ENCODE results near the gene IGFN1.
A peak's percentile ranks its signal among the peaks of the same experiment; 100 is the strongest.

IGFN1 gene

GRCh38 chr1:201250326-201251011 is 59.8 kb downstream of the IGFN1 start:
- H3K9me3 ChIP-seq (ENCODE audit: severe bottlenecking) = no peaks in the 10 kb centered on the region
- peak; percentile 18 for DNase-seq
- TF ChIP-seq, protein P1, sequence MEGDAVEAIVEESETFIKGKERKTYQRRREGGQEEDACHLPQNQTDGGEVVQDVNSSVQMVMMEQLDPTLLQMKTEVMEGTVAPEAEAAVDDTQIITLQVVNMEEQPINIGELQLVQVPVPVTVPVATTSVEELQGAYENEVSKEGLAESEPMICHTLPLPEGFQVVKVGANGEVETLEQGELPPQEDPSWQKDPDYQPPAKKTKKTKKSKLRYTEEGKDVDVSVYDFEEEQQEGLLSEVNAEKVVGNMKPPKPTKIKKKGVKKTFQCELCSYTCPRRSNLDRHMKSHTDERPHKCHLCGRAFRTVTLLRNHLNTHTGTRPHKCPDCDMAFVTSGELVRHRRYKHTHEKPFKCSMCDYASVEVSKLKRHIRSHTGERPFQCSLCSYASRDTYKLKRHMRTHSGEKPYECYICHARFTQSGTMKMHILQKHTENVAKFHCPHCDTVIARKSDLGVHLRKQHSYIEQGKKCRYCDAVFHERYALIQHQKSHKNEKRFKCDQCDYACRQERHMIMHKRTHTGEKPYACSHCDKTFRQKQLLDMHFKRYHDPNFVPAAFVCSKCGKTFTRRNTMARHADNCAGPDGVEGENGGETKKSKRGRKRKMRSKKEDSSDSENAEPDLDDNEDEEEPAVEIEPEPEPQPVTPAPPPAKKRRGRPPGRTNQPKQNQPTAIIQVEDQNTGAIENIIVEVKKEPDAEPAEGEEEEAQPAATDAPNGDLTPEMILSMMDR (IDR thresholded peaks at IDR 0.05; ENCODE audit: low read depth, low read length) = no peak
- H3K36me3 ChIP-seq = no peaks in the 10 kb centered on the region
- H3K4me3 ChIP-seq (ENCODE audit: low read depth, low read length) = no peak overlapping the region
- no peak overlapping the region for H3K27ac ChIP-seq
- peaks cover 2% of the 10 kb centered on the region for H3K27me3 ChIP-seq (ENCODE audit: insufficient read depth, low read depth, severe bottlenecking)

GRCh38 chr1:201251411-201251810 is 60.8 kb downstream of the IGFN1 start:
- no peaks in the 10 kb centered on the region for H3K9me3 ChIP-seq (ENCODE audit: severe bottlenecking)
- H3K36me3 ChIP-seq = no peaks in the 10 kb centered on the region
- TF ChIP-seq, protein P1 (IDR thresholded peaks at IDR 0.05; ENCODE audit: low read depth, low read length) = no peak
- no peak overlapping the region for H3K4me3 ChIP-seq (ENCODE audit: low read depth, low read length)
- H3K27me3 ChIP-seq (ENCODE audit: insufficient read depth, low read depth, severe bottlenecking) = peaks cover 5% of the 10 kb centered on the region
- no peak for DNase-seq
- no peak overlapping the region for H3K27ac ChIP-seq

DNA sequence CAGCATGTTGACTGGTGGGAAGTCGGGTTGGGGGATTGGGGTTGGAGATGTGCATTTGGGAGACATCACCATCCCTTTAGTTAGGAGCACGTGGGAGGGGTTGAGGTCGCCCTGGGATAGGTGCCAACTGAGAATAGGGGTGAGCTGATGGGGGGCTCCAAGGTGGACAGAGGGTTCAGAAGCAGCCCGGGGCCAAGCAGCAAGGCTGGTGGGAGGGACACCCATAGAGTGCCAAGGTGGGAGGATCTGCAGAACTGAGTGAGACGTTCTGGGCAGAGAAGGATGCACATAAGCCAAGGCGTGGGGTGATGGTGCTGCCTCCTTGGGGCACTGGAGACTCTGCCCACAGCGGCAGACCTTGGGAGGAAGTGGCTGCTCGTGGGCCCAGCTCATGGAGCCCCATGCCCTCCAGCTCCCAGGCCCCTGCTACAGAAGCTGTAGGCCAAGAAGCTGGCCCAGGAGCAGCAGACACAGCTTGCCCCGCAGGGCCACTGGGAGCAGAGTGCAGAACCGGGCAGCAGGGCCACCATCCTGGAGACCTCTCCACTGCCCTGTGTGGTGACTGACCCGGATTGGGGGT is 61.3 kb downstream of the IGFN1 start:
- TF ChIP-seq, protein P1 (IDR thresholded peaks at IDR 0.05; ENCODE audit: low read depth, low read length) = no peak
- Histone ChIP-seq H3K9me3 (ENCODE audit: severe bottlenecking) (no peaks in the 10 kb centered on the region), H3K36me3 (no peaks in the 10 kb centered on the region), H3K27me3 (ENCODE audit: insufficient read depth, low read depth, severe bottlenecking) (peaks cover 5% of the 10 kb centered on the region), H3K27ac (no peak overlapping the region), H3K4me3 (ENCODE audit: low read depth, low read length) (no peak overlapping the region)
- peak; percentile 15 for DNase-seq

GRCh38 chr1:201252944-201253371 is 62.3 kb downstream of the IGFN1 start:
- H3K27ac ChIP-seq = no peak overlapping the region

DNA sequence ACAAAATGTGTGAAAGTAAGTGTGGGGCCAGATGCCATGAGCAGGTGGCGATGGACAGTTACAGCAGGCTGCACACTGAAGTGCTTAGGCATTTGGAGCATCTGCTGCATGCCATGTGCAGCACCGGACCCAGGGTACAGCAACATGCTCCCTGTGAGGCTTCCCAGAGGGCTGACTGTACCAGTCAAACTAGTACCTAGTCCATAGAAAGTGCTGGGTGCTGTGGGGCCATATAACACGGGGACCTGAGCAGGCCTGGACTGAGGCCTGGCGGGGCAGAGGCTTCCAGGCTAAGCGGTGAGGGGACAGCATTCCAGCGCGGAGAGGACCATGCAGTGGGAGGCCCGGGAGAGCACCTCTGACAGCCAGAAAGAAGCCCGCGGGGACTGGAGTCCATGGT is 62.8 kb downstream of the IGFN1 start:
- Histone ChIP-seq H3K27ac (no peak overlapping the region), H3K27me3 (ENCODE audit: insufficient read depth, low read depth, severe bottlenecking) (peaks cover 5% of the 10 kb centered on the region), H3K36me3 (no peaks in the 10 kb centered on the region), H3K4me3 (ENCODE audit: low read depth, low read length) (no peak overlapping the region), H3K9me3 (ENCODE audit: severe bottlenecking) (no peaks in the 10 kb centered on the region)
- DNase-seq = peak; percentile 83
- TF ChIP-seq, protein P1 (IDR thresholded peaks at IDR 0.05; ENCODE audit: low read depth, low read length) = no peak

More at GRCh38 chr1:201252944-201253371, 62.3 kb downstream of the IGFN1 start:
- H3K4me3 ChIP-seq (ENCODE audit: low read depth, low read length) = no peak overlapping the region
- H3K36me3 ChIP-seq = no peaks in the 10 kb centered on the region
- DNase-seq = no peak
- TF ChIP-seq, protein P1 (IDR thresholded peaks at IDR 0.05; ENCODE audit: low read depth, low read length) = no peak
- peaks cover 5% of the 10 kb centered on the region for H3K27me3 ChIP-seq (ENCODE audit: insufficient read depth, low read depth, severe bottlenecking)
- no peaks in the 10 kb centered on the region for H3K9me3 ChIP-seq (ENCODE audit: severe bottlenecking)

Data from WERI-Rb-1 (cell line).